A549 treated with AZD9567 at 1 μM for 4 hours (cell line): ENCODE data around the gene OR52B6. TPM values are rescaled to one million over a fixed set of nuclear protein-coding genes. Genes with fewer than 3 reads are reported as not detected.

Experiments used
- total RNA-seq: library from RNA; stranded (reverse); fragments of 200-300 nt; extraction: Qiagen RNA extraction; gene quantifications from 5 replicates; pipeline ENCODE4 v1.2.3, GENCODE V29; 2022; ENCODE audit not compliant: insufficient read depth

OR52B6 gene
- not detected in 5 replicates for total RNA-seq

DNA sequence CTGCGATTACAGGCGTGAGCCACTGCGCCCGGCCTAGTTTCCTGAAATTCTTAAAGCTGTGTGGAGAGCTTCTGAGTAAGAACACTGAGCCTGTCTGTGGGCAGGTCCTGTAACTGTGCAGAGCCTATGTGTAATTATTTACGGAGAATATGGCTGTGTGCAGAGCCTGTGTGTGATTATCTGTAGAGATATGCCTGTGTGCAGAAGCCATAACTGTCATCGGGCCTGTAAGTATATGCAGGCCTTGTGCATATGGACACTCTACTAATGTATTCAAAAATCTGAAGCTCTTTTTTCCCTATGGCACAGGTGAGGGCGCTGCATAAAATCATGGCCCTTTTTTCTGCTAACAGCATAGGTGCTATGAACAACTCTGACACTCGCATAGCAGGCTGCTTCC, at the start of gene OR52B6:
Gene OR52B6 (plus strand): TSS at position 301 of the 400 bp plus-strand sequence. CDS start 0 bp downstream, at position 301.

GRCh38 chr11:5548440-5548839, 32.2 kb upstream of the OR52B6 start, which contains the start of gene OR52H1:
Gene OR52H1 (minus strand): TSS chr11:5548540. CDS start chr11:5545505, 3,035 bp downstream.

DNA sequence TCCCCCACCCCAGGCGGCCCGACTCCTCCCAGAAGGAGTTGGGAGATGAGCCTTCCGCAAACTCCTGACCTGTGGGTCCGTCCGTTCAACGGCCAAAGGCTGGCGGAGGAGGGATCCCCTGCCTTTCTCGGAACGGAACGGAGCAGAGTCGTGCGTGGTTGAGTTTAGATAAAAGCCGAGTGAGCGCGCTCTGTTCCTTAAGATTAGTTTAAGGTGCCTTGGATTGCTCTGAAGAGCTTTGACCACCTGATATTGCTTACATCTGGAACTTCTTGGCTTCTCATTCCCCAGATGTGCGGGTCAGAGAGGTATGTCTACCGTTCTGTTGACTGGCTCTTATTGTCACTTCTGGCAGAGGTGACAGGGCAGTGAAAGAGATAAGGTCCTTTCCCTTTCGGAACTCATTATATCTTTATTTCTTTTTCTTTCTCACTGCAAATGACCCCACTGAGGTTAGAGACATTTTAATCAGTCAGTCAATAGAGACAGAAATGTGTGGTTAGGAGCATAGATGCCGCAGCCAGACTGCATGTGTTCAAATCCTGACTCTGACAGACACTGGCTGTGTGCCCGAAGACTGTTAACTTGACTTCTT, 16.0 kb downstream of the OR52B6 start, which contains the start of gene TRIM6:
Gene TRIM6 (plus strand): TSS at position 31 of the 595 bp plus-strand sequence. CDS start 261 bp downstream, at position 292.

GRCh38 chr11:5624489-5625279, 44.0 kb downstream of the OR52B6 start, which contains the start of gene TRIM34:
Gene TRIM34 (plus strand): TSS chr11:5625001. CDS start chr11:5632332, 7,331 bp downstream.

Other genes with a start within 250 kb of the OR52B6 start
- 0.09 TPM in 1 of 5 replicates, not detected in the others for gene OR51B5, start 237.4 kb upstream of the OR52B6 start, total RNA-seq
- not detected in 5 replicates for gene OR51B6, start 229.4 kb upstream of the OR52B6 start, total RNA-seq
- gene OR51M1, start 197.1 kb upstream of the OR52B6 start, total RNA-seq = not detected in 5 replicates
- not detected in 5 replicates for gene OR51Q1, start 158.8 kb upstream of the OR52B6 start, total RNA-seq
- gene OR51I1, start 139.4 kb upstream of the OR52B6 start, total RNA-seq = not detected in 5 replicates
- not detected in 5 replicates for gene OR51I2, start 131.6 kb upstream of the OR52B6 start, total RNA-seq
- gene OR52D1, start 92.2 kb upstream of the OR52B6 start, total RNA-seq = not detected in 5 replicates
- gene UBQLN3, start 70.9 kb upstream of the OR52B6 start, total RNA-seq = not detected in 5 replicates
- gene UBQLNL, start 64.2 kb upstream of the OR52B6 start, total RNA-seq = 0.03 to 0.05 TPM in 2 of 5 replicates, not detected in the others
- not detected in 5 replicates for gene OR52H1, start 32.3 kb upstream of the OR52B6 start, total RNA-seq
- 7.6 to 11.2 TPM (median 8.1 TPM) in 5 replicates for gene TRIM6, start 15.8 kb downstream of the OR52B6 start, total RNA-seq
- gene TRIM34, start 44.1 kb downstream of the OR52B6 start, total RNA-seq = 2.6 to 3.4 TPM (median 2.8 TPM) in 5 replicates
- 10.0 to 15.7 TPM (median 11.0 TPM) in 5 replicates for gene TRIM5, start 104.2 kb downstream of the OR52B6 start, total RNA-seq
- 0.59 to 1.4 TPM (median 0.83 TPM) in 4 of 5 replicates, not detected in the other for gene TRIM22, start 108.9 kb downstream of the OR52B6 start, total RNA-seq
- not detected in 5 replicates for gene OR56B1, start 155.6 kb downstream of the OR52B6 start, total RNA-seq
- gene OR52N4, start 173.4 kb downstream of the OR52B6 start, total RNA-seq = not detected in 5 replicates
- gene OR52N5, start 202.5 kb downstream of the OR52B6 start, total RNA-seq = not detected in 5 replicates
- not detected in 5 replicates for gene OR52N1, start 210.4 kb downstream of the OR52B6 start, total RNA-seq
- not detected in 5 replicates for gene OR52N2, start 228.0 kb downstream of the OR52B6 start, total RNA-seq